CD4-positive, CD25-positive, alpha-beta regulatory T cell (primary cell): Measurements from ENCODE around the gene ELAPOR2. TPM values are rescaled to one million over a fixed set of nuclear protein-coding genes. Genes with fewer than 3 reads are reported as not detected.
"Not testable (repeated sequence)": the region's sequence is repeated elsewhere in the genome, so short reads cannot be mapped to it uniquely, and the experiment has no call there.

ENCODE experiments used
- ATAC-seq, 2 donors: fragments of 150-1000 bp; cut with Tn5 transposase; one replicate each; pipeline ENCODE4 v1.10.0; 2021; ENCODE audit warnings: low read depth in 2 of 2, moderate number of reproducible peaks in 2 of 2, moderate library complexity in 1 of 2
- DNase-seq, 3 donors: peaks; one replicate each; pipeline versions ENCODE4 v3.0.0 to v3.0.0-alpha.2; 2012 to 2022; ENCODE audit warnings: mixed read lengths in 1 of 3
- H3K27ac ChIP-seq: one replicate; pipeline ENCODE4 v1.7.0; 2013; ENCODE audit warnings: mild to moderate bottlenecking, low read length; ENCODE audit not compliant: insufficient read depth, poor library complexity, severe bottlenecking
- H3K27me3 ChIP-seq: one replicate; pipeline ENCODE4 v1.7.0; 2013; ENCODE audit warnings: low read length; ENCODE audit not compliant: control insufficient read depth, insufficient read depth
- H3K36me3 ChIP-seq: one replicate; pipeline ENCODE4 v1.7.0; 2013; ENCODE audit warnings: mild to moderate bottlenecking, low read length, moderate library complexity; ENCODE audit not compliant: control insufficient read depth, insufficient read depth
- H3K4me1 ChIP-seq: 2 replicates; pipeline ENCODE4 v1.7.0; 2013; ENCODE audit warnings: mild to moderate bottlenecking, low read length; ENCODE audit not compliant: insufficient read depth, control insufficient read depth, poor library complexity, severe bottlenecking
- H3K4me3 ChIP-seq: one replicate; pipeline ENCODE4 v1.7.0; 2013; ENCODE audit warnings: low read depth, mild to moderate bottlenecking, low read length, moderate library complexity
- H3K9me3 ChIP-seq, 2 experiments: 1 replicate in 1 of 2; 2 replicates in 1 of 2; pipeline ENCODE4 v1.7.0; 2013; ENCODE audit warnings: low read length in 2 of 2, mild to moderate bottlenecking in 1 of 2, moderate library complexity in 1 of 2; ENCODE audit not compliant: control insufficient read depth in 2 of 2
- H3K27ac Mint-ChIP-seq, 3 donors: one replicate each; pipeline ENCODE4 v1.8.0; 2020 to 2022; ENCODE audit warnings: mild to moderate bottlenecking in 3 of 3, mixed read lengths in 3 of 3, moderate library complexity in 2 of 3
- H3K27me3 Mint-ChIP-seq: one replicate; pipeline ENCODE4 v1.8.0; 2022; ENCODE audit warnings: mild to moderate bottlenecking, mixed read lengths
- H3K36me3 Mint-ChIP-seq: one replicate; pipeline ENCODE4 v1.8.0; 2020; ENCODE audit warnings: mixed read lengths
- H3K4me1 Mint-ChIP-seq, 4 donors: one replicate each; pipeline ENCODE4 v1.8.0; 2020 to 2022; ENCODE audit warnings: mixed read lengths in 4 of 4, mild to moderate bottlenecking in 1 of 4
- H3K4me3 Mint-ChIP-seq, 4 donors: one replicate each; pipeline ENCODE4 v1.8.0; 2020 to 2022; ENCODE audit warnings: mild to moderate bottlenecking in 4 of 4, mixed read lengths in 4 of 4, moderate library complexity in 3 of 4
- H3K9me3 Mint-ChIP-seq, 7 donors: one replicate each; pipeline ENCODE4 v1.8.0; 2020 to 2022; ENCODE audit warnings: mixed read lengths in 7 of 7, mild to moderate bottlenecking in 3 of 7, moderate library complexity in 2 of 7
- polyA plus RNA-seq, 4 donors: library from polyadenylated mRNA; unstranded; fragments of 300-500 nt; fragmentation: Illumina TruSeq; gene quantifications; one replicate each; pipeline ENCODE4 v1.2.3, GENCODE V29; 2021
- total RNA-seq: library from RNA; stranded (reverse); gene quantifications from one replicate; pipeline ENCODE4 v1.2.3, GENCODE V29; 2022

ELAPOR2 gene
- total and polyA plus RNA-seq, 5 donors from 2014 or later, result 2.4 to 20.3 (median 3.0) TPM

- DNase-seq (no peak), ATAC-seq (no peak)
- no peaks in the 10 kb centered on the region for H3K36me3 Mint-ChIP-seq
- peaks cover 0 to 15% (median 9%) of the 10 kb centered on the region in 4 donors for H3K4me1 Mint-ChIP-seq
- Histone ChIP-seq H3K9me3 (no peaks in the 10 kb centered on the region), H3K27me3 (peaks cover 19% of the 10 kb centered on the region), H3K4me1 (peaks cover 13% of the 10 kb centered on the region), H3K27ac (peak overlapping the region; percentile 55), H3K4me3 (peak overlapping the region; percentile 59), H3K36me3 (no peaks in the 10 kb centered on the region)
- H3K4me3 Mint-ChIP-seq, result peak overlapping the region; percentile 72 to 89 (median 84)
- H3K27ac Mint-ChIP-seq, result peak overlapping the region in 1 of 3 donors; percentile 72
- H3K27me3 Mint-ChIP-seq, result peaks cover 43% of the 10 kb centered on the region
- H3K9me3 Mint-ChIP-seq, result no peaks in the 10 kb centered on the region
These were observed 759 bp upstream of the ELAPOR2 start for GRCh38 chr7:87060288-87060537.

GRCh38 chr7:87058744-87059524, 520 bp downstream of the ELAPOR2 start:
- H3K36me3 Mint-ChIP-seq, result no peaks in the 10 kb centered on the region
- peak; percentile 33 to 35 for ATAC-seq
- Histone ChIP-seq H3K27me3 (peaks cover 19% of the 10 kb centered on the region), H3K27ac (no peak overlapping the region), H3K36me3 (no peaks in the 10 kb centered on the region), H3K9me3 (no peaks in the 10 kb centered on the region), H3K4me3 (peak overlapping the region; percentile 21), H3K4me1 (peaks cover 13% of the 10 kb centered on the region)
- H3K4me3 Mint-ChIP-seq, result peak overlapping the region; percentile 59 to 82 (median 68)
- peaks cover 43% of the 10 kb centered on the region for H3K27me3 Mint-ChIP-seq
- peak in 1 of 3 donors; percentile 10 for DNase-seq
- H3K27ac Mint-ChIP-seq, result peak overlapping the region in 1 of 3 donors; percentile 74
- no peaks in the 10 kb centered on the region for H3K9me3 Mint-ChIP-seq
- peaks cover 0 to 15% (median 9%) of the 10 kb centered on the region in 4 donors for H3K4me1 Mint-ChIP-seq

GRCh38 chr7:87057210-87057609, 2.2 kb downstream of the ELAPOR2 start:
- Histone ChIP-seq H3K4me3 (no peak overlapping the region), H3K4me1 (peaks cover 13% of the 10 kb centered on the region), H3K27ac (no peak overlapping the region), H3K9me3 (no peaks in the 10 kb centered on the region), H3K27me3 (peaks cover 19% of the 10 kb centered on the region), H3K36me3 (no peaks in the 10 kb centered on the region)
- DNase-seq, result no peak
- peak overlapping the region in 1 of 4 donors; percentile 11 for H3K4me3 Mint-ChIP-seq
- no peaks in the 10 kb centered on the region for H3K9me3 Mint-ChIP-seq
- no peak for ATAC-seq
- peaks cover 47% of the 10 kb centered on the region for H3K27me3 Mint-ChIP-seq
- H3K27ac Mint-ChIP-seq, result no peak overlapping the region
- peaks cover 0 to 15% (median 9%) of the 10 kb centered on the region in 4 donors for H3K4me1 Mint-ChIP-seq
- H3K36me3 Mint-ChIP-seq, result no peaks in the 10 kb centered on the region

GRCh38 chr7:87056346-87056745, 3.1 kb downstream of the ELAPOR2 start:
- H3K4me3 Mint-ChIP-seq, result no peak overlapping the region
- ATAC-seq (no peak), DNase-seq (no peak)
- H3K4me1 Mint-ChIP-seq, result peaks cover 0 to 15% (median 9%) of the 10 kb centered on the region in 4 donors
- H3K36me3 ChIP-seq, result no peaks in the 10 kb centered on the region
- H3K27ac Mint-ChIP-seq, result no peak overlapping the region
- H3K27me3 Mint-ChIP-seq, result peaks cover 46% of the 10 kb centered on the region
- peaks cover 19% of the 10 kb centered on the region for H3K27me3 ChIP-seq
- H3K9me3 ChIP-seq, result no peaks in the 10 kb centered on the region
- peaks cover 13% of the 10 kb centered on the region for H3K4me1 ChIP-seq
- no peak overlapping the region for H3K4me3 ChIP-seq
- no peak overlapping the region for H3K27ac ChIP-seq
- no peaks in the 10 kb centered on the region for H3K36me3 Mint-ChIP-seq
- no peaks in the 10 kb centered on the region for H3K9me3 Mint-ChIP-seq

DNA sequence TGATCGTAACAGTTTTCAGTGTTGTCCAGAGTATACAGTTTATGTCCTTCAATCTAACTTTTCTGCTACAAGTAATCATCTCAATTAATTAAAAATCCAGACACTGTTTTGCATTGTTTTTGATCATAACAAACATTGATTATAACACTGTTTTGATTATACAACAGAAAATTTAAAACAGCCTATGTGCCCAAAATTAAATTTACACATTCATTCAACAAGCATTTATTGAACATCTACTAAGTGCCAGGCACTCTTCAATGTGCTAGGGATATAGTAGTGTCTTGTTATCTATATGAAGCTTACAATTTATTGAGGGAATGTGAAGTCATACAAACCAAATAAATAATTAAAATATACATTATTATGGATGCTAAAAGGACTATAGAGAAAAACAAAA, 10.6 kb downstream of the ELAPOR2 start:
- Histone ChIP-seq H3K27ac (no peak overlapping the region), H3K4me1 (no peaks in the 10 kb centered on the region), H3K36me3 (no peaks in the 10 kb centered on the region), H3K9me3 (no peaks in the 10 kb centered on the region), H3K27me3 (no peaks in the 10 kb centered on the region), H3K4me3 (no peak overlapping the region)
- Mint-ChIP-seq H3K36me3 (no peaks in the 10 kb centered on the region), H3K9me3 (peaks cover 0 to 6% (median 0%) of the 10 kb centered on the region in 7 donors), H3K4me3 (no peak overlapping the region), H3K4me1 (no peaks in the 10 kb centered on the region), H3K27me3 (peaks cover 14% of the 10 kb centered on the region), H3K27ac (no peak overlapping the region)
- no peak for ATAC-seq
- DNase-seq, result no peak

- ATAC-seq (no peak), DNase-seq (no peak)
- Histone ChIP-seq H3K27ac (no peak overlapping the region), H3K4me3 (no peak overlapping the region), H3K36me3 (no peaks in the 10 kb centered on the region), H3K9me3 (no peaks in the 10 kb centered on the region), H3K4me1 (no peaks in the 10 kb centered on the region), H3K27me3 (no peaks in the 10 kb centered on the region)
- Mint-ChIP-seq H3K4me1 (no peaks in the 10 kb centered on the region), H3K9me3 (peaks cover 0 to 6% (median 0%) of the 10 kb centered on the region in 7 donors), H3K4me3 (no peak overlapping the region), H3K27me3 (peaks cover 9% of the 10 kb centered on the region), H3K27ac (no peak overlapping the region), H3K36me3 (no peaks in the 10 kb centered on the region)
These were observed 13.0 kb downstream of the ELAPOR2 start for GRCh38 chr7:87046456-87046855.

- H3K27me3 ChIP-seq, DNase-seq, H3K27ac ChIP-seq, H3K4me1 ChIP-seq, H3K9me3 ChIP-seq, H3K4me3 ChIP-seq, H3K36me3 Mint-ChIP-seq, H3K36me3 ChIP-seq, H3K9me3 Mint-ChIP-seq, H3K4me3 Mint-ChIP-seq, H3K4me1 Mint-ChIP-seq, H3K27ac Mint-ChIP-seq, H3K27me3 Mint-ChIP-seq, ATAC-seq: not testable (repeated sequence)
These were observed 14.7 kb downstream of the ELAPOR2 start for GRCh38 chr7:87044713-87045112.

GRCh38 chr7:87041586-87041985, 17.9 kb downstream of the ELAPOR2 start:
- not testable (repeated sequence) for H3K4me3 ChIP-seq, ATAC-seq, H3K9me3 ChIP-seq, H3K36me3 Mint-ChIP-seq, H3K9me3 Mint-ChIP-seq, DNase-seq, H3K4me3 Mint-ChIP-seq, H3K27me3 ChIP-seq, H3K27ac ChIP-seq, H3K4me1 ChIP-seq, H3K36me3 ChIP-seq, H3K4me1 Mint-ChIP-seq, H3K27ac Mint-ChIP-seq, H3K27me3 Mint-ChIP-seq
